Measurements from ENCODE around the gene MAP4. TPM values are rescaled to one million over a fixed set of nuclear protein-coding genes. Genes with fewer than 3 reads are reported as not detected.

MAP4 gene
- total RNA-seq, 1 experiment from 2014 or later = 108 TPM

- DNase-seq = no peak
- TF ChIP-seq CTCF (conservative IDR thresholded peaks at IDR 0.05; ENCODE audit: low read depth, low read length) (no peak), EZH2 (IDR thresholded peaks at IDR 0.05; ENCODE audit: low read length, unreplicated experiment) (no peak), EZH2phosphoT487 (IDR thresholded peaks at IDR 0.05; ENCODE audit: borderline replicate concordance, low read length) (no peak)
- intact Hi-C loops (cut with micrococcal nuclease) = no loop called here
- no peak overlapping the region for H3K27ac ChIP-seq (ENCODE audit: low read length)
- BruUV-seq (replicated peaks) = no TSS peak
- ChIA-PET POLR2A (ENCODE audit: unreplicated experiment) (no interaction called here), CTCF (no interaction called here)
- H3K4me3 ChIP-seq (ENCODE audit: low read length) = no peak overlapping the region
- H3K9me3 ChIP-seq (ENCODE audit: low read length) = no peaks in the 10 kb centered on the region
- peaks cover 7% of the 10 kb centered on the region for H3K36me3 ChIP-seq (ENCODE audit: low read depth, low read length)
- no peak overlapping the region for H3K9ac ChIP-seq (ENCODE audit: low read length)
- no peak for ATAC-seq
- H3K9me2 ChIP-seq (replicated peaks; ENCODE audit: low read length) = no peaks in the 10 kb centered on the region
- H3K27me3 ChIP-seq (ENCODE audit: low read length) = no peaks in the 10 kb centered on the region
- H3K4me1 ChIP-seq (ENCODE audit: insufficient read depth, low read length) = no peaks in the 10 kb centered on the region
- no peaks in the 10 kb centered on the region for H3F3A ChIP-seq (ENCODE audit: low read length, unreplicated experiment)
- H3K4me2 ChIP-seq (ENCODE audit: low read length) = no peak overlapping the region
- H2AFZ ChIP-seq (ENCODE audit: low read length) = no peak overlapping the region
- H4K20me1 ChIP-seq (ENCODE audit: low read length) = no peaks in the 10 kb centered on the region
- H3K79me2 ChIP-seq (ENCODE audit: low read length) = peaks cover 17% of the 10 kb centered on the region; the same call in 1 of the 2 replicates
Observed at GRCh38 chr3:47932421-47932820, 83.8 kb downstream of the MAP4 start.

GRCh38 chr3:47930979-47931378 lies 85.2 kb downstream of the MAP4 start:
- POLR2A ChIA-PET (ENCODE audit: unreplicated experiment) = no interaction called here
- H3K27me3 ChIP-seq (ENCODE audit: low read length) = no peaks in the 10 kb centered on the region
- no peak for TF ChIP-seq EZH2 (IDR thresholded peaks at IDR 0.05; ENCODE audit: low read length, unreplicated experiment)
- no peak for TF ChIP-seq CTCF (conservative IDR thresholded peaks at IDR 0.05; ENCODE audit: low read depth, low read length)
- TF ChIP-seq EZH2phosphoT487 (IDR thresholded peaks at IDR 0.05; ENCODE audit: borderline replicate concordance, low read length) = no peak
- no peaks in the 10 kb centered on the region for H4K20me1 ChIP-seq (ENCODE audit: low read length)
- H3K9ac ChIP-seq (ENCODE audit: low read length) = no peak overlapping the region
- no peak overlapping the region for H2AFZ ChIP-seq (ENCODE audit: low read length)
- no peaks in the 10 kb centered on the region for H3K4me1 ChIP-seq (ENCODE audit: insufficient read depth, low read length)
- BruUV-seq (replicated peaks) = no TSS peak
- H3K9me3 ChIP-seq (ENCODE audit: low read length) = no peaks in the 10 kb centered on the region
- peaks cover 16% of the 10 kb centered on the region for H3K36me3 ChIP-seq (ENCODE audit: low read depth, low read length)
- H3K4me2 ChIP-seq (ENCODE audit: low read length) = no peak overlapping the region
- no peaks in the 10 kb centered on the region for H3K9me2 ChIP-seq (replicated peaks; ENCODE audit: low read length)
- no peaks in the 10 kb centered on the region for H3F3A ChIP-seq (ENCODE audit: low read length, unreplicated experiment)
- DNase-seq (no peak), ATAC-seq (no peak)
- H3K4me3 ChIP-seq (ENCODE audit: low read length) = no peak overlapping the region
- H3K27ac ChIP-seq (ENCODE audit: low read length) = no peak overlapping the region
- H3K79me2 ChIP-seq (ENCODE audit: low read length) = peaks cover 13% of the 10 kb centered on the region; the same call in 1 of the 2 replicates
- intact Hi-C loops (cut with micrococcal nuclease) = no loop called here
- CTCF ChIA-PET = interaction anchor here (0.6 kb wide), 1 partner anchor 59 kb away, joined by 4 read pairs; no protein-coding TSS in a partner anchor

GRCh38 chr3:47916696-47917095 lies 99.5 kb downstream of the MAP4 start:
- Histone ChIP-seq H3K9me2 (replicated peaks; ENCODE audit: low read length) (no peaks in the 10 kb centered on the region), H2AFZ (ENCODE audit: low read length) (no peak overlapping the region), H3K4me3 (ENCODE audit: low read length) (no peak overlapping the region), H3K4me2 (ENCODE audit: low read length) (no peak overlapping the region), H4K20me1 (ENCODE audit: low read length) (no peaks in the 10 kb centered on the region), H3K4me1 (ENCODE audit: insufficient read depth, low read length) (peaks cover 5% of the 10 kb centered on the region), H3K27me3 (ENCODE audit: low read length) (no peaks in the 10 kb centered on the region), H3K36me3 (ENCODE audit: low read depth, low read length) (peaks cover 49% of the 10 kb centered on the region), H3K9ac (ENCODE audit: low read length) (no peak overlapping the region), H3K79me2 (ENCODE audit: low read length) (no peaks in the 10 kb centered on the region), H3F3A (ENCODE audit: low read length, unreplicated experiment) (peaks cover under 1% of the 10 kb centered on the region), H3K9me3 (ENCODE audit: low read length) (no peaks in the 10 kb centered on the region), H3K27ac (ENCODE audit: low read length) (no peak overlapping the region)
- intact Hi-C loops (cut with micrococcal nuclease) = no loop called here
- no peak for TF ChIP-seq EZH2phosphoT487 (IDR thresholded peaks at IDR 0.05; ENCODE audit: borderline replicate concordance, low read length)
- TF ChIP-seq CTCF (conservative IDR thresholded peaks at IDR 0.05; ENCODE audit: low read depth, low read length) = no peak
- no peak for TF ChIP-seq EZH2 (IDR thresholded peaks at IDR 0.05; ENCODE audit: low read length, unreplicated experiment)
- ATAC-seq (no peak), DNase-seq (no peak)
- POLR2A ChIA-PET (ENCODE audit: unreplicated experiment) = no interaction called here
- CTCF ChIA-PET = no interaction called here
- BruUV-seq (replicated peaks) = no TSS peak

Measured in PC-3 (cell line).